WI38 (cell line): ENCODE data around the gene PANK1.

Source experiments
- H3K4me3 ChIP-seq: 2 replicates; pipeline ENCODE4 v1.5.1; 2011; ENCODE audit warnings: low read depth, mild to moderate bottlenecking, control low read depth, low read length
- CTCF ChIP-seq: IDR thresholded peaks from 2 replicates; pipeline ENCODE4 v1.5.1; 2012; ENCODE audit warnings: low read depth, mild to moderate bottlenecking, control low read depth, low read length

Gene PANK1

GRCh38 chr10:89563861-89564478 lies 81.1 kb downstream of the PANK1 start:
- H3K4me3 ChIP-seq: no peak overlapping the region
- peak; percentile 32; the same call in 1 of the 2 replicates for TF ChIP-seq CTCF

GRCh38 chr10:89563311-89563710 lies 81.7 kb downstream of the PANK1 start:
- no peak for TF ChIP-seq CTCF
- H3K4me3 ChIP-seq: no peak overlapping the region

GRCh38 chr10:89556600-89556999 lies 88.4 kb downstream of the PANK1 start:
- no peak for TF ChIP-seq CTCF
- H3K4me3 ChIP-seq: no peak overlapping the region

- H3K4me3 ChIP-seq: no peak overlapping the region
- no peak for TF ChIP-seq CTCF
Measured at GRCh38 chr10:89555688-89556445, 89.2 kb downstream of the PANK1 start.

- no peak for TF ChIP-seq CTCF
- no peak overlapping the region for H3K4me3 ChIP-seq
Measured at GRCh38 chr10:89554433-89554832, 90.6 kb downstream of the PANK1 start.

- H3K4me3 ChIP-seq: no peak overlapping the region
- TF ChIP-seq CTCF: no peak
Measured at GRCh38 chr10:89553064-89553734, 91.8 kb downstream of the PANK1 start.

GRCh38 chr10:89552213-89552612 lies 92.8 kb downstream of the PANK1 start:
- no peak for TF ChIP-seq CTCF
- H3K4me3 ChIP-seq: no peak overlapping the region
